GM21717 (cell line): Measurements from ENCODE around the gene DHX34.
"Not testable (repeated sequence)": the region's sequence is repeated elsewhere in the genome, so short reads cannot be mapped to it uniquely, and the experiment has no call there.

Experiments used
- ATAC-seq: cut with Tn5 transposase; IDR thresholded peaks from one replicate; pipeline ENCODE4 v1.9.1; 2021; ENCODE audit warnings: mild to moderate bottlenecking, moderate library complexity; ENCODE audit not compliant: unreplicated experiment

DHX34 gene

DNA sequence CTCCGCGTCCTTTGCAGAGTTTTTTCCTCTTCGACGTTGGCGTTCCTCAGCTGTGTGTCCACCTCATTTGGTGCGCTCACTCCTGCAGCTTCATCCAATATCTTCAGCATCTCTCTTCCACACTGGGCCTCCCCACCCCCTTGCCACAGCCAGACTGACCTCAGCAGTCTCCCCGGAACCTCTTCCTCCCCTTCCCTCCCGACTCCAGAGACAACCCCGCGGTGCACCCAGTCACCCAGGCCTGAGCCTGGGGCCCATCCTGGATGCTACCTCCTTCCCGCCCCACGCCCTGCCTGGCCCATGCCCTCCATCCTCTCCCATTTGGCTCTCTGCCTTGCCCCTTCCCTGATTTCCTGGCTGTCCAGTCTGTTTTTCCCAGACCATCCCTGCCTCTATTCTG, 25.2 kb upstream of the DHX34 start:
- no peak for ATAC-seq

DNA sequence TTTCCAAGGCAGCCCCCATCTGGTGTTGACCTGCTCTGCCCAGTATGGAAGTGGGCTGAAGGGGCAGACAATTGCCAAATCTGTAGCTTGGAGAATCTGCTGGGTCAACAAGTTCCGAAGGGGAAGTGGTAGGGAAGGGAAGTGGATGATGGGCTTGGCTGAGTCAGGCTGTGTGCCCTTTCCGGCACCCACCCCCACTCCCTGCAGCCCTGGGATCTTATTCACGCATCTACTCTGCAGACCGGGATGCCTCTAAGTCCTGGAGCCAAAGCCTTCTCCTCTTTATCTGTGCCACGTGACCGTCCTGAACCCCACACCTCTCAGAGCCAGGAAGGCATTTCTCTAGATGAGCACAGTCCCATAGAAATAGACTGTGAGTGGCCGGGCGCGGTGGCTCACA, 24.6 kb upstream of the DHX34 start:
- ATAC-seq: no peak

DNA sequence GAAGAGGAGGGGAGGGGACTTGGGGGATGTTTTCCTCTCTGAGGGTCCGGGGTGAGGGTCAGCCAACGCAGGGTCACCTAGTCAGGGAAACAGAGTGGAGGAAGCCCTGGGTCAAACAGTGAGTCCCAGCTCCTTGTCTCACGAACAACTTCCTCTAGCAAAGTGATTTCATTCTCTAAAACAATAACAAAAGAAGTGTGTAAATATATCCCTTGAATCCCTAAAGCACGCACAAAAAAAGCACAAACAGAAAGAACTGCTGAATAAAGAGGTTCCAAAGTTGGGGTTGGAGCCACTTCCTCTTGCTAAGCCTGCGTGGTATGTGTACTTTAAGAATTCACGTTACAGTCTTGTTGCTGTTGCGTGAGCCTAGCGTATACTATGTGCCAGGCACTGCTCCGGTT, 18.6 kb upstream of the DHX34 start:
- ATAC-seq: no peak

DNA sequence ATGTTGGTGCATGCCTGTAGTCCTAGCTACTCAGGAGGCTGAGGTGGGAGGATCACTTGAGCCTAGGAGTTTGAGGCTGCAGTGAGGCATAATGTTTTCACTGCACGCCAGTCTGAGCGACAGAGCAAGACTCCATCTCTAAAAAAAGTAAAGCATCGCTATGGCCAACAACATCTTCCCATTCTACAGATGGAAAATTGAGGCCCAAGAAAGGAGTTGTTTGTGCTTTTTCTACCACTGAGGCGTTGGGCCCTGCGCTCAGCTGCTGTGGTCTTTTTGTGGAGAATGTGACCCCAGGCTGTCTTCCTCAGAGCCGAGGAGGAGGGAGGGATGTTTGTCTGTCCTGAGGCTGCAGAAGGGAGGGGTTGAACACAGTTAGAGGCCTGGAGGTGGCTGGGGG, 17.6 kb upstream of the DHX34 start:
- ATAC-seq: no peak

DNA sequence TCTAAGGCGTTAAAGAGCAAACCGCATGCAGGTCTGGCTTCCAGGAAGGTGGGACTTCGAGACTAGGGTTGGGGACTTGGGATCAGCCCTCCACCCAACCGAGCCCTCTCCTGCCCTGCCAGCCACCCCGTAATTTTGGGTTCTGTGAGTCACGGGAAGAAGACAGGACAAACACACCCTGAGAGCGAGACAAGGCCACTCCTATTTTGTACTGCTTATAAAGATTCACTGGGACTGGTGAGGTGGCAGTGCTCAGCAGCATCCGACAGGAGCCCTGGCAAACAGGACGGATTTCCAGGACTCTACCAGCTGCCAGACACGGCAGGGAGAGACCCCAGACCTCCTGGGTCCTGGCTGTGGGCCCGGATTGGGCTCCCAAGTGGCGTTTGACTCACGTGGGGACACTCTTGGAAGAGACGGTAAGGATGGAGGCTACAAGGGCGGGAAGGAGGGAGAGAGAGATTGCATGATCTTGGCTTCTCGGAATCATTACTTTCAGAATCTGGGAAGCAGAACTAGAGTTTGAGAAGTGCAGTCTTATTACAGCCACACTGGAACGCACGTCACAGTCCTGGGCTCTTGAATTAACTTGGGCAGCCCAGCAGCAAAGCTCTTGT, 17.1 kb upstream of the DHX34 start, which contains the start of gene C5AR2:
C5AR2 (plus strand) TSS at position 245 of the 617 bp plus-strand sequence. CDS start 8,625 bp downstream, outside the sequence.
- ATAC-seq: no peak

DNA sequence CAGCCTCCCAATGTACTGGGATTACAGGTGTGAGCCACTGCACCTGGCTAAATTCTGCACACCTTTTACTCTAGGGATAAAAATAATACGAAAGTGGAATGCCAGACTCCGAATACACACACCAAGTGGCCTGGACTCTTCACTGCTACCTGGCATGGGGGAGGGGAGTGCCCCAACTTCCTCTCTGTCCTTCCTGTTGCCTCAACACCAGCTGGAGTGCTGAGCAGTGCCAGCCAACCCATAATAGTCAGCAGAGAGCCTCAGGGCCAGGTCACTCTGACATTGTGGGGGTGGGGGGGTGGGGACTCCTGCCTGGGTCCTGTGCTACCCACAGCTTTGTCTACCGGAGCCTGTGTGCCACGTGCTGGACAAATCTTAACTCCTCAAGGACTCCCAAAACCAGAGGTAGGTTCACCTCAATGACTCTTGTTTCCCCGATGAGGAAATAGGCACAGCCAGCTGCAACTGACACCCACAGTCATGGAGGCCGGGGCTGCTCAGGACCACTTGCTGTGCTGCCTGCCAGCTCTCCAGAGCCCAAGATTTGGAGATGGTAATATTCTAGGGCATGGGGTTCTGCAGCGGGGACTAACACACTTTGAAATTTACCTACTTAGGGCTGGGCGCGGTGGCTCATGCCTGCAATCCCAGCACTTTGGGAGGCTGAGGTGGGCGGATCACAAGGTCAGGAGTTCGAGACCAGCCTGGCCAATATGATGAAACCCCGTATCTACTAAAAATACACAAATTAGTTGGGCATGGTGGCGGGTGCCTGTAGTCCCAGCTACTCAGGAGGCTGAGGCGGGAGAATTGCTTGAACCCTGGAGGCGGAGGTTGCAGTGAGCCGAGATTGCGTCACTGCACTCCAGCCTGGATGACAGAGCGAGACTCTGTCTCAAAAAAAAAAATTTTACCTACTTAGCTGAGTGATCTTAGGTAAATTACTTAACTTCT, 12.1 kb upstream of the DHX34 start:
- not testable (repeated sequence) for ATAC-seq

DNA sequence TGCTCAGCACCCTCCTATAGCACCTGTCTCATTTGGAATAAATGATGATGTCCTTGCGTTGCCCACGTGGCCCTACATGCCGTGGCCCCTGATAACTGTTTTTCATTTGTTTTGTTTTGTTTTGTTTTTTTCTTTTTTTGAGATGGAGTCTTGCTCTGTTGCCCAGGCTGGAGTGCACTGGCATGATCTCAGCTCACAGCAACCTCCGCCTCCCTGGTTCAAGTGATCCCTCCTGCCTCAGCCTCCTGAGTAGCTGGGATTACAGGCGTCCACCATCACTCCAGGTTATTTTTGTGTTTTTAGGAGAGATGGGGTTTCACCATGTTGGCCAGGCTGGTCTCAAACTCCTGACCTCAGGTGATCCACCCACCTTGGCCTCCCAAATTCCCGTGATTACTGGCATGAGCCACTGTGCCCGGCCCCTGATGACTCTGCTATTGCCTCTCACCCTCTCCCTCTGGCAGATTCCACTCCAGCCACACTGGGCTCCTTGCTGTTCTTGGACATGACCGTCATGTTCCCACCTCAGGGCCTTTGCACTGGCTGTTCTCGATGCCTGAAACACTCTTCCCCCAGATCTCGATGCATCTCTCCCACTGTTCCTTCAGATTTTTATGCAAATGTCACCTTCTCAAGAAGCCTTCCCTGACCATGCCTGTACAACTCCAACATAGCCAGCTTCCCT, 9.8 kb upstream of the DHX34 start:
- ATAC-seq: no peak

DNA sequence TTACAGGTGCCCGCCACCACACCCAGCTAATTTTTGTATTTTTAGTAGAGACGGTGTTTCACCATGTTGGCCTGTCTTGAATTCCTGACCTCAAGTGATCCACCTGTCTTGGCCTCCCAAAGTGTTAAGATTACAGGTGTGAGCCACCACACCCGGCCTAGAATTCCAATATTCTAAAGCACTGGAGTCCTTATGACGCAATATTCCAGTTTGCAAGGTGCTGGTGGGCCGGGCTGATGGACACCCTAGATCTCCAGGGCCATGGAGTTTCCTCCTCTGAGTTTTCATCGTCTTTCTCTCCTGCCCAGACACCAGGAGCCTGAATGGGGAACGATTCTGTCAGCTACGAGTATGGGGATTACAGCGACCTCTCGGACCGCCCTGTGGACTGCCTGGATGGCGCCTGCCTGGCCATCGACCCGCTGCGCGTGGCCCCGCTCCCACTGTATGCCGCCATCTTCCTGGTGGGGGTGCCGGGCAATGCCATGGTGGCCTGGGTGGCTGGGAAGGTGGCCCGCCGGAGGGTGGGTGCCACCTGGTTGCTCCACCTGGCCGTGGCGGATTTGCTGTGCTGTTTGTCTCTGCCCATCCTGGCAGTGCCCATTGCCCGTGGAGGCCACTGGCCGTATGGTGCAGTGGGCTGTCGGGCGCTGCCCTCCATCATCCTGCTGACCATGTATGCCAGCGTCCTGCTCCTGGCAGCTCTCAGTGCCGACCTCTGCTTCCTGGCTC, 8.5 kb upstream of the DHX34 start:
- ATAC-seq: no peak

DNA sequence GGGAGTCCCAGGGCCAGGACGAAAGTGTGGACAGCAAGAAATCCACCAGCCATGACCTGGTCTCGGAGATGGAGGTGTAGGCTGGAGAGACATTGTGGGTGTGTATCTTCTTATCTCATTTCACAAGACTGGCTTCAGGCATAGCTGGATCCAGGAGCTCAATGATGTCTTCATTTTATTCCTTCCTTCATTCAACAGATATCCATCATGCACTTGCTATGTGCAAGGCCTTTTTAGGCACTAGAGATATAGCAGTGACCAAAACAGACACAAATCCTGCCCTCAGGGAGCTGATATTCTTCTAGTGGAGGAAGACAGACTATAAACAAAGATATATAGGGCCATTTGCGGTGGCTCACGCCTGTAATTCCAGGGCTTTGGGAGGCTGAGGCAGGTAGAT, 7.4 kb upstream of the DHX34 start:
- ATAC-seq: no peak

DNA sequence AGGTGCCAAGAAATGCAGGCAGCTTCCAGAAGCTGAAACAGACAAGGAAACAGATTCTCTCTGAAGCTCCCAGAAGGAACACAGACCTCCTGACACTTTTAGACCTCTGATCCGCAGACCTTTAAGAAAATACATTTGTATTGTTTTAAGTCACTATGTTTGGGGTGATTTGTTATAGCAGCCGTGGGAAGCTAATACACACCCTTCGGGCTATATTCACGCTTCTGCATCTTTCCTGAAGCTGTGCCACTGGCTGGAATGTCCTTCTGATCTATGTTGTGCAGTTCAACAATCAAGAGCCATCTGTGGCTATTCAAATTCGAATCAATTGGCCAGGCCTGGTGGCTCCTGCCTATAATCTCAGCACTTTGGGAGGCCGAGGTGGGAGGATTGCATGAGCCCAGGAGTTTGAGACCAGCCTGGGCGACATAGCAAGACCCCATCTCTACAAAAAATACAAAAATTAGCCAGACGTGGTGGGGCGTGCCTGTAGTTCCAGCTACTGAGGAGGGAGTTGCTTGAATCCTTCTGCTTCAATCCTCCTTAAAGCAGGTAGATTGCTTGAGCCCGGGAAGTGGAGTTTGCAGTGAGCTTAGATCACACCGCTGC, 5.8 kb upstream of the DHX34 start:
- no peak for ATAC-seq

DNA sequence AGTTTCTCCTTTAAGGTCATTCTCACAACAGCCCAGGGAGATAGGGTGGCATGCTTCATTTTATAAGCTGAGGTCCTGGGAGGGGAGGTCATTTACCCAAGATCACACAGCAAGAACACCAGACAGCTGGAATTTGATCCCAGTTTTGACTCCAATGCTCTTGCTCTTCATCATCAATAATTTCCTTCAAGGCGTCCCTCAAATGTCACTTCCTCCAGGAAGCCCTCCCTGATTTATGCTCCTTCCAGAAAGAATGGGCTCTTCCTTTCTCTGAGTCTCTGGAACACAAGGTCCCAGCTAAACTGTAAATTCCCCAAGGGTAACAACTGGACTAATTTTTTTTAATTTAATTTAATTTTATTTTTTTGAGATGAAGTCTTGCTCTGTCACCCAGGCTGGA, 4.7 kb upstream of the DHX34 start:
- no peak for ATAC-seq

DNA sequence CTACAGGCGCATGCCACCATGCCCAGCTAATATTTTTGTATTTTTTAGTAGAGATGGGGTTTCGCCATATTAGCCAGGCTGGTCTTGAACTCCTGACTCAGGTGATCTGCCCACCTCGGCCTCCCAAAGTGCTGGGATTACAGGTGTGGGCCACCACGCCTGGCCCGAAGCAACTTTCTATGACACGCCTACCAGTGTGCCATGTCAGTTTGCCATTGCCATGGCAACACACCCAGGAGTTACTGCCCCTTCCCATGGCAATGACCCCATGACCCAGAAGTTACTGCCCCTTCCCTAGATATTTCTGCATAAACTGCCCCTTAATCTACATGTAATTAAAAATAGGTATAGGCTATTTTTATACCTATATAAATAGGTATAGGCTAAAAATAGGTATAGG, 3.1 kb upstream of the DHX34 start:
- ATAC-seq: not testable (repeated sequence)

DNA sequence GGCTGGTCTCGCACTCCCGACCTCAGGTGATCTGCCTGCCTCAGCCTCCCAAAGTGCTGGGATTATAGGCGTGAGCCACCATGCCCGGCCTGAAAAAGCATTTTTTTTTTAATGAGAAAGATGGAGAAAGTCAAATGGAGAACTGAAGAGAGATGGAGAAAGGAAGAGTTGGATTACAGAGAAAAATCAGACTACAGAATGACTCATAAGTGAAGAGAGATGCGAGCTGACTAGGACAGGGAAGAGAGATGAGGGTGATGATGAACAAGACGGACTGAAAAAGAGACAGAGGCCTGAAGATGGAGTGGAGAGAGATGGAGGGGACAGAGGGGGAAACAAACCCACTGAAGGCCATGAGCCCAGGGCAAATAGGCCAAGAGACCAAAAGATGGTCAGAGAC, 1.5 kb downstream of the DHX34 start:
- no peak for ATAC-seq

DNA sequence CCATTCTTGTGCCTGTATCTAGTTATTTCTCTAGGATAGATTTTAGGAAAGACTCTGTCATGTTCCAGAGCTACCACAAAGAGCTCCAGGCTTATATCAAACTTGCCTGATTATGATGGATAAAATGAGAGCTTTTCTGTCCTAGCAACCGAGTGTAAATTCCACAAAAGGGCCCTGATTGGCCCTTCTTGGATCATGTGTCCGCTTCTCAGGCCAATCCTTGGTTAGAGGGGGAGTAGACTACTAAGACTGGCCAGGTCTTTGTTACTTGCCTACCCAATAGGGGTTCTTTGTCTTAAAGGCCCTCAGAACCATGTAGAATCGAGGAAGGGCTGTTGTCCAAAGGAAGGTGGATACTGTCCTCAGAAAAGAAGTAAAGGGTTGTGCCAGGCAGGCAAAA, 2.4 kb downstream of the DHX34 start:
- ATAC-seq: no peak

DNA sequence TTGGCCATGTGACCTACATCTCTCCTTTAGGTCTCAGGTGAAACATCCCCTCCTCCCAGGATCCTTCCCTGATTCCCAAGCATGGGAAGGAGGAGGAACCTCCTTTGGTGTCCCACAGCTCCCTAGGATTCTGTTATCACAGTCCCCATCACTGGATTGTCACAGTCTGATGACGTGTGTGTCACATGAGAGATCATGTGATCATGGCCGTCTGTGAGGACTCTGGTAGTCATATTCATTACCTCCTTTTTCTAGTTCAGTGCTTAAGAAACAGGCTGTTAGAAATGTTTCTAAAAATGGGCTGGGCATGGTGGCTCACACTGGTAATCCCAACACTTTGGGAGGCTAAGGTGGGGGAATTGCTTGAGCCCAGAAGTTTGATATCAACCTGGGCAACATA, 3.0 kb downstream of the DHX34 start:
- ATAC-seq: no peak

DNA sequence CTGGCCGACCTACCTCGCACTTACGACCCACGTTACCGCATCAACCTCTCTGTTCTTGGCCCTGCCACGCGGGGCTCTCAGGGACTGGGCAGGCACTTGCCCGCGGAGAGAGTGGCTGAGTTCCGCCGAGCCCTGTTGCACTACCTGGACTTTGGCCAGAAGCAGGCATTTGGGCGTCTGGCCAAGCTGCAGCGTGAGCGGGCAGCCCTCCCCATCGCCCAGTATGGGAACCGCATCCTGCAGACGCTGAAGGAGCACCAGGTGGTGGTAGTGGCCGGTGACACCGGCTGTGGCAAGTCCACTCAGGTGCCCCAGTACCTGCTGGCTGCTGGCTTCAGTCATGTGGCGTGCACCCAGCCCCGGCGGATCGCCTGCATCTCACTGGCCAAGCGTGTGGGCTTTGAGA, 4.2 kb downstream of the DHX34 start:
- ATAC-seq: no peak

DNA sequence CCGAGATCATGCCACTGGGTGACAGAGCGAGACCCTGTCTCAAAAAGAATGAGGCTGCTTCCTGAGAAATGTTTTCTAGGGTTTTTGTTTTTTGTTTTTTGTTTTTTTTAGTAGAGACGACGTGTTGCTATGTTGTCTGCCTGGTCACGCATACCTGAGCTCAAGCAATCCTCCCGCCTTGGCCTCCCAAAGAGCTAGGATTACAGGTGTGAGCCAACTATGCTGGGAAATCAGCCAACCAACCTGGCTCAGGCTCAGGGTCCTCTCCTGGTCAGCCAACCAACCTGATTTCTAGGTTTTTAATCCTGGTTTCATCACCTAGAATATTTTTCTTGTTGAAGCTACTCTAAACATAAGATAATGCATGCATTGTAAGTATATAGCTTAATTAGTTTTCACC, 7.8 kb downstream of the DHX34 start:
- no peak for ATAC-seq

DNA sequence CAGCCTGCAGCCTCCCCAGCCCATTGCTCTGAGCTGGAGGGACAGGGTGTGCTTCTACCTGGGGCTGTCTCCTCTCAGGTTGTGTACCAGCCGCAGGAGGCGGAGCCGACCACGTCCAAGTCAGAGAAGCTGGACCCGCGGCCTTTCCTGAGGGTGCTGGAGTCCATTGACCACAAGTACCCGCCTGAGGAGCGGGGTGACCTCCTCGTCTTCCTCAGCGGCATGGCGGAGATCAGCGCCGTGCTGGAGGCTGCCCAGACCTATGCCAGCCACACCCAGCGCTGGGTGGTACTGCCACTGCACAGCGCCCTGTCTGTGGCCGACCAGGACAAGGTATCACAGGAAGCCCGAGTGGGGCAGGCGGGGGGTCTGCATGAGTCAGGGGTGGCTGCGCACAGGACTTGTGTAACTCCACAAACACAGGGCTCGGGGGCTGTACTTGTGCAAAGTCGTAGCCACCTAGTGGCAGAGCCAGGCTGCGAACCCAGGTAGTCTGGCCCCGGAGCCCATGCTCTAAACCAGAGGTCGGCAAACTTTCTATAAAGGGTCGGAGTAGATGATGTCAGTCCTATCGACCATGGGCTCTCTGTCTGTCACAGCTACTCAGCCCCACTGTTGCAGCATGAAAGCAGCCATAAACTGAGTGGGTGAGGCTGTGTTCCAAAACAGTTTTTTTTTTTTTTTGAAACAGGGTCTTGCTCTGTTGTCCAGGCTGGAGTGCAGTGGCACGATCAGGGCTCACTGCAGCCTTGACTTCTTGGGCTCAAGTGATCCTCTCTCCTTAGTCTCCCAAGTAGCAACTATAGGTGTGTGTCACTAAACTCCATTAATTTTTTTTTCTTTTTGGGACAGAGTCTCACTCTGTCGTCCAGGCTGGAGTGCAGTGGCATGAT, 8.9 kb downstream of the DHX34 start:
- ATAC-seq: no peak

DNA sequence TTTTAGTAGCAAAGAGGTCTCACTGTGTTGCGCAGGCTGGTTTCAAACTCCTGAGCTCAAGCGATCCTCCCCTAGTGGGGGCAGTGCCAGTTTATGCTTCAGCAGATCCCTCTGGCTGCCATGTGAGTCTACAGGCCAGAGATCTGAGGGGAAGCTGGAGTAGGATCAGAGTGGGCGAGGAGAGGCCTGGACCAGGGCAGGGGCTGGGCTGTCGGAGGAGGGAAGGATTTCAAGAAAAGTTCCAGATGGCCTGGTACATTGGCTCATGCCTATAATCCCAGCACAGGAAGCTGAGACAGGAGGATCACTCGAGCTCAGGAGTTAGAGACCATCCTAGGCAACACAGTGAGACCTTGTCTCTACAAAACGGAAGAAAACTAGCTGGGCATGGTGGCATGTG, 9.8 kb downstream of the DHX34 start:
- no peak for ATAC-seq

DNA sequence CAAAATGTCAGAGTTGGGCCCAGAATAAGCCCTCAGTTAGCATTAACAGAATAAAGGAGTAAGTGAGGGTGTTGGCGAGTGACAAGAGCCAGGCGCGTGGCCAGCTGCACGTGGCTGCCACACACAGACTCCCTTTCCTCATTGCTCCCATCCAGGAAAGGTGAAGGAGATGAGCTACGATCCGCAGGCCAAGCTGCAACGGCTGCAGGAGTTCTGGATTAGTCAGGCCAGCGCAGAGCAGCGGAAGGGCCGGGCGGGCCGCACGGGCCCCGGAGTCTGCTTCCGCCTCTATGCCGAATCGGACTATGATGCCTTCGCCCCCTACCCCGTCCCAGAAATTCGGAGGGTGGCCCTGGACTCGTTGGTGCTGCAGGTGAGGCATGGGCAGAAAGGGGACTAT, 13.2 kb downstream of the DHX34 start:
- ATAC-seq: no peak
